Mesodermal cell (in vitro differentiated cells): ENCODE results near the gene MAG.

Experiments
- H3K27ac ChIP-seq: 2 replicates; pipeline ENCODE4 v1.7.0; 2013; ENCODE audit warnings: mild to moderate bottlenecking, low read depth, low read length, moderate library complexity; ENCODE audit not compliant: severe bottlenecking
- H3K36me3 ChIP-seq: 2 replicates; pipeline ENCODE4 v1.7.1; 2013; ENCODE audit warnings: mild to moderate bottlenecking, low read length, moderate library complexity; ENCODE audit not compliant: control insufficient read depth, insufficient read depth
- H3K4me1 ChIP-seq: one replicate; pipeline ENCODE4 v1.7.1; 2013; ENCODE audit warnings: mild to moderate bottlenecking, low read length; ENCODE audit not compliant: insufficient read depth, control insufficient read depth, poor library complexity, severe bottlenecking
- H3K4me3 ChIP-seq: 2 replicates; pipeline ENCODE4 v1.7.0; 2013; ENCODE audit warnings: low read length, control low read depth, mild to moderate bottlenecking; ENCODE audit not compliant: insufficient read depth, poor library complexity, severe bottlenecking; ENCODE audit errors: extremely low read depth
- H3K9me3 ChIP-seq: 2 replicates; pipeline ENCODE4 v1.7.1; 2013; ENCODE audit warnings: mild to moderate bottlenecking, low read length, moderate library complexity; ENCODE audit not compliant: control insufficient read depth
- WGBS, 2 experiments: methylation state at CpG; one replicate each; pipeline ENCODE4 v1.1.5; 2013; ENCODE audit warnings: missing lambda C conversion rate in 2 of 2; ENCODE audit not compliant: insufficient coverage in 2 of 2; 5-methylcytosine and 5-hydroxymethylcytosine counted together

MAG gene

GRCh38 chr19:35254341-35255297, 37.3 kb upstream of the MAG start:
- H3K36me3 ChIP-seq, result peaks cover 18% of the 10 kb centered on the region
- no peak overlapping the region for H3K4me3 ChIP-seq
- 94% methylated on average over 16 to 17 of the region's 17 CpGs for WGBS, 2 experiments
- H3K4me1 ChIP-seq, result no peaks in the 10 kb centered on the region
- no peaks in the 10 kb centered on the region for H3K9me3 ChIP-seq
- no peak overlapping the region for H3K27ac ChIP-seq

GRCh38 chr19:35256566-35256965, 35.4 kb upstream of the MAG start:
- Histone ChIP-seq H3K9me3 (no peaks in the 10 kb centered on the region), H3K4me1 (no peaks in the 10 kb centered on the region), H3K4me3 (no peak overlapping the region), H3K27ac (no peak overlapping the region), H3K36me3 (peaks cover 11% of the 10 kb centered on the region)
- 81 to 100% methylated on average over 1 of the region's 2 CpGs for WGBS, 2 experiments

GRCh38 chr19:35257113-35257461, 34.9 kb upstream of the MAG start:
- no peaks in the 10 kb centered on the region for H3K9me3 ChIP-seq
- WGBS, 2 experiments, result 95% methylated on average over 9 of the region's 9 CpGs
- no peaks in the 10 kb centered on the region for H3K4me1 ChIP-seq
- peak overlapping the region; percentile 25 for H3K27ac ChIP-seq
- peaks cover 11% of the 10 kb centered on the region for H3K36me3 ChIP-seq
- H3K4me3 ChIP-seq, result no peak overlapping the region

GRCh38 chr19:35260694-35261304, 31.2 kb upstream of the MAG start:
- Histone ChIP-seq H3K27ac (no peak overlapping the region), H3K9me3 (no peaks in the 10 kb centered on the region), H3K4me3 (no peak overlapping the region), H3K4me1 (no peaks in the 10 kb centered on the region), H3K36me3 (peaks cover 10% of the 10 kb centered on the region)
- WGBS, 2 experiments, result 94 to 95% methylated on average over 7 of the region's 10 CpGs

- WGBS, 2 experiments, result 92 to 94% methylated on average over 9 to 12 of the region's 12 CpGs
- Histone ChIP-seq H3K36me3 (peaks cover 17% of the 10 kb centered on the region), H3K4me1 (no peaks in the 10 kb centered on the region), H3K9me3 (no peaks in the 10 kb centered on the region), H3K4me3 (no peak overlapping the region), H3K27ac (no peak overlapping the region)
These were observed 30.4 kb upstream of the MAG start for GRCh38 chr19:35261356-35262100.

GRCh38 chr19:35262101-35262761, 29.7 kb upstream of the MAG start:
- Histone ChIP-seq H3K9me3 (no peaks in the 10 kb centered on the region), H3K36me3 (peaks cover 18% of the 10 kb centered on the region), H3K4me3 (no peak overlapping the region), H3K4me1 (peaks cover 5% of the 10 kb centered on the region), H3K27ac (no peak overlapping the region)
- WGBS, 2 experiments, result 87 to 89% methylated on average over 16 of the region's 17 CpGs

GRCh38 chr19:35264268-35265125, 27.5 kb upstream of the MAG start:
- peaks cover 5% of the 10 kb centered on the region for H3K4me1 ChIP-seq
- peaks cover 18% of the 10 kb centered on the region for H3K36me3 ChIP-seq
- H3K9me3 ChIP-seq, result no peaks in the 10 kb centered on the region
- no peak overlapping the region for H3K27ac ChIP-seq
- no peak overlapping the region for H3K4me3 ChIP-seq
- 90 to 99% methylated on average over 5 to 6 of the region's 7 CpGs for whole genome bisulfite sequencing, 2 experiments

GRCh38 chr19:35265126-35265899, 26.6 kb upstream of the MAG start:
- 97 to 98% methylated on average over 4 to 6 of the region's 6 CpGs for WGBS, 2 experiments
- H3K27ac ChIP-seq, result no peak overlapping the region
- H3K4me1 ChIP-seq, result peaks cover 5% of the 10 kb centered on the region
- no peaks in the 10 kb centered on the region for H3K9me3 ChIP-seq
- H3K36me3 ChIP-seq, result peaks cover 21% of the 10 kb centered on the region
- no peak overlapping the region for H3K4me3 ChIP-seq

GRCh38 chr19:35265900-35266519, 26.0 kb upstream of the MAG start:
- WGBS, 2 experiments, result 94 to 96% methylated on average over 9 of the region's 10 CpGs
- H3K4me3 ChIP-seq, result no peak overlapping the region
- peaks cover 28% of the 10 kb centered on the region for H3K36me3 ChIP-seq
- H3K9me3 ChIP-seq, result no peaks in the 10 kb centered on the region
- H3K4me1 ChIP-seq, result peaks cover 5% of the 10 kb centered on the region
- H3K27ac ChIP-seq, result no peak overlapping the region
